ENCODE data around the gene PIWIL4.
"Not testable (repeated sequence)": the region's sequence is repeated elsewhere in the genome, so short reads cannot be mapped to it uniquely, and the experiment has no call there.

Gene PIWIL4

GRCh38 chr11:94638902-94639373, 71.8 kb downstream of the PIWIL4 start:
- peak; percentile 28 for DNase-seq (ENCODE audit: low read depth)

GRCh38 chr11:94639901-94640721, 72.9 kb downstream of the PIWIL4 start:
- DNase-seq (ENCODE audit: low read depth) = no peak

GRCh38 chr11:94641167-94641761, 74.1 kb downstream of the PIWIL4 start:
- no peak for DNase-seq (ENCODE audit: low read depth)

- not testable (repeated sequence) for DNase-seq (ENCODE audit: low read depth)
Observed at GRCh38 chr11:94643186-94643585, 76.0 kb downstream of the PIWIL4 start.

GRCh38 chr11:94647926-94648325, 80.8 kb downstream of the PIWIL4 start:
- no peak for DNase-seq (ENCODE audit: low read depth)

GRCh38 chr11:94648789-94649188, 81.6 kb downstream of the PIWIL4 start:
- DNase-seq (ENCODE audit: low read depth) = no peak

- DNase-seq (ENCODE audit: low read depth) = no peak
Observed at GRCh38 chr11:94649254-94649653, 82.1 kb downstream of the PIWIL4 start.

- no peak for DNase-seq (ENCODE audit: low read depth)
Observed at GRCh38 chr11:94649964-94650623, 82.9 kb downstream of the PIWIL4 start.

- DNase-seq (ENCODE audit: low read depth) = peak; percentile 90
Observed at GRCh38 chr11:94650756-94651155, 83.6 kb downstream of the PIWIL4 start.

GRCh38 chr11:94652735-94653284, 85.6 kb downstream of the PIWIL4 start:
- DNase-seq (ENCODE audit: low read depth) = no peak

- DNase-seq (ENCODE audit: low read depth) = no peak
Observed at GRCh38 chr11:94653561-94653960, 86.4 kb downstream of the PIWIL4 start.

GRCh38 chr11:94654201-94654600, 87.0 kb downstream of the PIWIL4 start:
- no peak for DNase-seq (ENCODE audit: low read depth)

- no peak for DNase-seq (ENCODE audit: low read depth)
Observed at GRCh38 chr11:94655291-94655690, 88.1 kb downstream of the PIWIL4 start.

- DNase-seq (ENCODE audit: low read depth) = no peak
Observed at GRCh38 chr11:94655956-94656355, 88.8 kb downstream of the PIWIL4 start.

GRCh38 chr11:94656968-94657367, 89.8 kb downstream of the PIWIL4 start:
- no peak for DNase-seq (ENCODE audit: low read depth)

GRCh38 chr11:94657629-94658028, 90.5 kb downstream of the PIWIL4 start:
- DNase-seq (ENCODE audit: low read depth) = no peak

GRCh38 chr11:94658386-94658785, 91.2 kb downstream of the PIWIL4 start:
- DNase-seq (ENCODE audit: low read depth) = no peak

- no peak for DNase-seq (ENCODE audit: low read depth)
Observed at GRCh38 chr11:94658888-94659287, 91.7 kb downstream of the PIWIL4 start.

- no peak for DNase-seq (ENCODE audit: low read depth)
Observed at GRCh38 chr11:94661444-94661843, 94.3 kb downstream of the PIWIL4 start.

- DNase-seq (ENCODE audit: low read depth) = no peak
Observed at GRCh38 chr11:94662065-94662779, 95.1 kb downstream of the PIWIL4 start.

GRCh38 chr11:94662846-94663390, 95.8 kb downstream of the PIWIL4 start:
- no peak for DNase-seq (ENCODE audit: low read depth)

- DNase-seq (ENCODE audit: low read depth) = no peak
Observed at GRCh38 chr11:94664346-94664745, 97.2 kb downstream of the PIWIL4 start.

All from GM04504 (cell line).